HFFc6 (cell line): ENCODE data around the gene LRRC14B. TPM values are rescaled to one million over a fixed set of nuclear protein-coding genes. Genes with fewer than 3 reads are reported as not detected.
"Not testable (repeated sequence)": the region's sequence is repeated elsewhere in the genome, so short reads cannot be mapped to it uniquely, and the experiment has no call there.

Source experiments
- DNase-seq: peaks from one replicate; pipeline ENCODE4 v3.0.0-alpha.2; 2018
- H3K27ac Mint-ChIP-seq: 2 replicates; pipeline ENCODE4 v1.8.0; 2020; ENCODE audit warnings: mild to moderate bottlenecking, mixed read lengths
- H3K27me3 Mint-ChIP-seq: 2 replicates; pipeline ENCODE4 v1.8.0; 2021; ENCODE audit warnings: mild to moderate bottlenecking, moderate library complexity, mixed read lengths; ENCODE audit not compliant: insufficient read depth
- H3K36me3 Mint-ChIP-seq: 2 replicates; pipeline ENCODE4 v1.8.0; 2021; ENCODE audit warnings: low read depth, mixed read lengths
- H3K4me1 Mint-ChIP-seq: 2 replicates; pipeline ENCODE4 v1.8.0; 2020; ENCODE audit warnings: low read depth, mixed read lengths
- H3K4me3 Mint-ChIP-seq: 2 replicates; pipeline ENCODE4 v1.8.0; 2020; ENCODE audit warnings: mild to moderate bottlenecking, moderate library complexity, mixed read lengths
- H3K9me3 Mint-ChIP-seq: 2 replicates; pipeline ENCODE4 v1.8.0; 2020; ENCODE audit warnings: mild to moderate bottlenecking, mixed read lengths
- CTCF ChIP-seq: fragments of 200-600 bp; sonication (generic); IDR thresholded peaks from 2 replicates; pipeline ENCODE4 v1.5.0; 2021; ENCODE audit warnings: antibody characterized with exemption, mild to moderate bottlenecking
- total RNA-seq, 6 experiments: library from RNA; stranded (reverse); fragmentation: NEBNext Ultra II Directional; extraction: Animal tissue kit (Norgen Biotek cat#: 25700); gene quantifications; 2 replicates in 1 of 6; 3 replicates in 5 of 6; pipeline ENCODE4 v1.2.3, GENCODE V29; 2021

Gene LRRC14B
- total RNA-seq, 6 experiments from 2014 or later, result not detected

DNA sequence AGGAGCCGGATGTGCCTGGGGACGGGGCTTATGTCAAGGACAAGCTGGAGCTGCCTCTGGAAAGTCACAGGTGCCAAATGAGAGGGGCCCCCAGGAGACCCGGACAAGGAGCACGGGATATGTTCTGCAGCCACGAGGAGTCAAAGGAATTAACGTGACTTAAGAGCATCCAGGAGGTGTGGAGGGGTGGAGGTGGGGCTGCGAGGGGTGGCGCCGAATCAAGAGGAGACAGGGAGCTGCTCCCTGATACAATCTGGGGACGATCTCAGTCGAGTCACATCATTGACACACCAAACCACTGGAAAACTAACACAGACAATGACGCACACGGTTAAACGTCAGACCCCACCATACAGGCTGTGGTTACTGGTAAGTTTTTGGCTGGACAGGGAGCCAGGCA, 16.3 kb downstream of the LRRC14B start:
- Mint-ChIP-seq H3K27me3 (peaks cover 2% of the 10 kb centered on the region; the same call in 1 of the 2 replicates), H3K36me3 (peaks cover 28% of the 10 kb centered on the region), H3K27ac (no peak overlapping the region; the same call in 1 of the 2 replicates), H3K9me3 (no peaks in the 10 kb centered on the region), H3K4me3 (no peak overlapping the region), H3K4me1 (peaks cover 24% of the 10 kb centered on the region)
- DNase-seq, result no peak
- TF ChIP-seq CTCF, result no peak

GRCh38 chr5:208449-209114, 17.3 kb downstream of the LRRC14B start:
- peaks cover 30% of the 10 kb centered on the region for H3K36me3 Mint-ChIP-seq
- no peak for DNase-seq
- H3K4me1 Mint-ChIP-seq, result peaks cover 24% of the 10 kb centered on the region
- peaks cover 2% of the 10 kb centered on the region; the same call in 1 of the 2 replicates for H3K27me3 Mint-ChIP-seq
- no peaks in the 10 kb centered on the region for H3K9me3 Mint-ChIP-seq
- H3K27ac Mint-ChIP-seq, result no peak overlapping the region
- TF ChIP-seq CTCF, result no peak
- H3K4me3 Mint-ChIP-seq, result no peak overlapping the region

DNA sequence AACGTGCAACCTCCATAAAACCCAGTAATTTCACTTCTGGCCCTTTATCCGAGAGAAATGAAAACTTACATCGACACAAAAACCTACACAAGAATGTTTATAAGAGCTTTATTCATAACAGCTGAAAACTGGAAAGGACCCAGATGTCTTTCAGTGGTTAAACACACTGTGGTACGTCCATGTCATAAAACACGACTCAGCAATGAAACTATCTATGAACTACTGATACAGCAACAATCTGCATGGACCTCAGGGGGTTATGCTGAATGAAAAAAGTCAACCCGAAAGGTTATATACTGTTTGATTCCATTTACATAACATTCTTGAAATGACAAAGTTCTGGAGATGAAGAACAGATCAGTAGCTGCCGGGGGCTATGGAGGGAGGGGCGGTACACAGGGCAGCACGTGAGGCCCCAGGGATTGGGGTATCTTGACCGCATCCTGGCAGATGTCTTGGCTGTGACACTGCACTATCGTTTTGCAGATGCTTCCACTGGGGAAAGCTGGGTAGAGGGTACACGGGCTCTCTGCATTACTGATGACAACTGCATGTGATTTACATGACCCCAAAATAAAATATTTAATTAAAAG, 22.6 kb downstream of the LRRC14B start:
- Mint-ChIP-seq H3K4me3 (no peak overlapping the region), H3K27me3 (peaks cover 2% of the 10 kb centered on the region; the same call in 1 of the 2 replicates), H3K36me3 (peaks cover 33% of the 10 kb centered on the region), H3K9me3 (no peaks in the 10 kb centered on the region), H3K27ac (no peak overlapping the region), H3K4me1 (peaks cover 20% of the 10 kb centered on the region)
- DNase-seq, result no peak
- TF ChIP-seq CTCF, result no peak

- H3K4me1 Mint-ChIP-seq, result peaks cover 30% of the 10 kb centered on the region
- H3K4me3 Mint-ChIP-seq, result peak overlapping the region; percentile 79
- H3K36me3 Mint-ChIP-seq, result peaks cover 32% of the 10 kb centered on the region
- H3K27ac Mint-ChIP-seq, result peak overlapping the region; percentile 70
- peak; percentile 50 for DNase-seq
- not testable (repeated sequence) for H3K9me3 Mint-ChIP-seq, H3K27me3 Mint-ChIP-seq
These were observed 24.0 kb downstream of the LRRC14B start for GRCh38 chr5:215256-215655.

- DNase-seq, H3K9me3 Mint-ChIP-seq, H3K27ac Mint-ChIP-seq, H3K4me3 Mint-ChIP-seq, H3K27me3 Mint-ChIP-seq: not testable (repeated sequence)
- peaks cover 28% of the 10 kb centered on the region for H3K36me3 Mint-ChIP-seq
- peaks cover 37% of the 10 kb centered on the region for H3K4me1 Mint-ChIP-seq
These were observed 24.8 kb downstream of the LRRC14B start for GRCh38 chr5:216076-216475.

DNA sequence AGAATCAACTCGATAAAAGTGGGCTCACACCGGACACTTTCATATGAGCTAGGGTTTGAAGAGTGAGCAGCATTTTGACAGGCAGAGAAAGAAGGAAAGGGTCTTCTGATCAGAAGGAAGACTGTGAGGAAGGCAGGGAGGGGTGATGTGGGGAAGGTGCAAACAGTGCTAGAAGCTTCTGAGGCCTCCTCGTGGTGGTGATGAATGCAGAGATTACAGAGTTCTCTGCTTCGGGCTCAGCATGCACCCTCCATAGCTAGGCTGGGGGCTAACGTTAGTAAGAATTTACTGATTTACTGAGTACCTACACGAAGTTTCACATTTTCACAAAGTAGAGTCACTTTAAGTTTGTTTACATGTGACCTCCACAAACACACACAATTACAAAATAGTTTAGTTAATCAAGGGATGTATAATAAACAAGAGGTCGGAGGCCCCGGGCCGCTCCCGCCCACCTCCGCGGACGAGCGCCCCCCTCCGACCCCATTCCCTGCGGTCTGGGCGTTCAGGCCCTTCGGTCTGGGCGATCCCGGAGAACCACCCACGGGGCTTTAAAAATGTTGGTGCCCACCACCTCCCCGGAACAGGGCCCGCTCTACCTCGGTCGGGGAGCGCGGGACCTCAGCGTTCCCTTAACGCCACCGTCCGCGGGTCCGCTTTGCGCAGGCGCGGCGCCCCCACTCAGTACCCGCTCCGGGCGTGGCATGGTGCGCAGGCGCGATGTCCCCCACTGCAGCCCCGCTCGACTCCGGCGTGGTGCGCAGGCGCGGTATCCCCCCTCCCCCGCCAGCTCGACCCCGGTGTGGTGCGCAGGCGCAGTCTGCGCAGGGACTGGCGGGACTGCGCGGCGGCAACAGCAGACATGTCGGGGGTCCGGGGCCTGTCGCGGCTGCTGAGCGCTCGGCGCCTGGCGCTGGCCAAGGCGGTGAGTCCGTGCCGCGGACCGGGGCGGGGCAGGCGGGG, 26.5 kb downstream of the LRRC14B start, which contains the start of the genes CCDC127 and SDHA:
Gene CCDC127, minus strand, starts transcription at position 660 of the 963 bp plus-strand sequence. CDS start 1,304 bp downstream, outside the sequence.
Gene SDHA, plus strand, starts transcription at position 827 of the 963 bp plus-strand sequence. Its CDS starts 36 bp downstream, at position 863.
- Mint-ChIP-seq H3K36me3 (peaks cover 28% of the 10 kb centered on the region), H3K4me1 (peaks cover 52% of the 10 kb centered on the region), H3K4me3 (peak within 1 kb of the TSS; percentile 96), H3K27ac (peak within 1 kb of the TSS; percentile 90)
- peak; percentile 81 for DNase-seq
- H3K27me3 Mint-ChIP-seq, H3K9me3 Mint-ChIP-seq: not testable (repeated sequence)
- peak; percentile 70 for TF ChIP-seq CTCF
